Measurements from ENCODE around the gene PARVA.
"Not testable (repeated sequence)": the region's sequence is repeated elsewhere in the genome, so short reads cannot be mapped to it uniquely, and the experiment has no call there.

PARVA gene

DNA sequence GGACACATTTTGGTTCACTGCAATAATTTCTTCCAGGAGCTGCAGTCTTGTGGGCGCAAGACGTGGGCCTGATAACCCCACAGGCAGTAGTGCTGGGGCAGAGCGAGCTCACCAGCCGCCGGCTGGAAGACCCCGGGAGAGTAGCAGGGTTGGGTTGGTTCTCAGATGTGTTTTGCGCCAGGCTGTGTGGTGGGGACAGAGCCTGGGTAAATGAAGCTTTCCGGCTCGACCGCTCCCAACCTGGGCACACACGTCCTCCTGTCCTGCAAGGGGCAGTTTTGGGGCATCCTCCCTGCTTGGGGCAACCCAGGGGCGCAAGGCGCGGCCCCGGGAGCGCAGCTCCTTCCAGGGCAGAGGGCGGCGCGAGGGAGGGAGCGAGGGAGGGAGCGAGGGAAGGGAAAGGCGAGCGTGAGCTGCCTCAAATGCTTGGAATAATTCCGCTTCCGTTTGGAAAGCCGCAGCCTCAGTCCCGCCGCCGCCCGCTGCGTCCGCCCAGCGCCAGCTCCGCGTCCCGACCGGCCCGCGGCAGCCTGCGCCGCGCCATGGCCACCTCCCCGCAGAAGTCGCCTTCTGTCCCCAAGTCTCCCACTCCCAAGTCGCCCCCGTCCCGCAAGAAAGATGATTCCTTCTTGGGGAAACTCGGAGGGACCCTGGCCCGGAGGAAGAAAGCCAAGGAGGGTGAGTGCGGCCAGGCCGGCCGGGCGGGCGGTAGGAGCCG, at the start of gene PARVA:
Gene PARVA, plus strand, starts transcription at position 466 of the 718 bp plus-strand sequence. Its CDS starts 77 bp downstream, at position 543.
- no peak for DNase-seq

DNA sequence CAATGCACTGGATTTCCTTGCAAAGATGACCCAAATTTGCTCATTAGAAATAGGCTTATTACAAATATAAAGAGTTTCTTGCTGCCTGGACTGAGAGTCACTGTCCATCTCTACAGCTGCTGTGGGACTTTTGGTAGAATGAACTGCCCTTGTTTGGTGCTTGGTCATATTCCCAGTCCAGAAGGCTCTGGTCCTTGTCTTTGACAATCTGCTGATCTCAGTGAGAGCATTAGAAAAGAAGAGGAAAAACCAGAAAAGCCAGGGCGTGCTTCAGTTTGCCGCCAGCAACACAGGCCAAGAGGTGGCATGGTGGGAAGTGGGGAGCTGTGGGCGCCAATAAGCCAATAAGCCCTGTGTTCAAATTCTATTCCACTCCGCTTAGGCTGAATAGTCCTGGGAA, 48.2 kb upstream of the PARVA start:
- DNase-seq: no peak

- DNase-seq: no peak
Observed at GRCh38 chr11:12329797-12330196, 47.6 kb upstream of the PARVA start.

DNA sequence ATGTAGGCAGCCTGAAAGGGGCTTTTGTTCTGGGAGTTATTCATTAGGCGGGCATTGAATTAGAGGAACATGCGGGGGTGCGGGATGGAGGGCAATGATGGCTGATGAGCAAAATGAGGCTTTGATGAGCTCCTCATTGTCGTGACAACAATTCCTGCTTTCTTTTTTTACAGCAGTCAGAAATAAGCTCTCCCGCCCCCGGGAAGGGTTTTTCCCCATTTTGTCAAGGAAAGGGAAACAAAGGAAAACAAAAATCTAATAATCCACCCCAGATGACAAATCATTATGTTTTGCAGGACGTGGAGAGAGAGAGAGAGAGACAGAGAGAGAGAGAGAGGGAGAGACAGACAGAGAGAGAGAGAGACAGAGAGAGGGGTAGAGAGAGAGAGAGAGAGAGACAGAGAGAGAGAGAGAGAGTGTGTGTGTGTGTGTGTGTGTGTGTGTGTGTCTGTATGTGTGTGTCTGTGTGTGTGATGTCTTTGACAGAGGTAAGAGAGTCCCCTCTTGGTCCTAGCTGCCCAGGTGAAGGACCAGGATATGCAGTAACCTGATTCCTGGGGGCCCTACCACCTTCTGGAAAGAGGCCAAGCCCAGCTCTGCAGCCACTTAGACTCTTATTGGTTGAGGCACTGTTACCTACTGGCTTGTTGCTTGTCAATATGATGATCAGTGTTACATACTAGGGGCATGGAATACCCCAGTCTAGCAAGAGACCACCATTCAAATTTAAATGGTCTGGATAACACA, 46.7 kb upstream of the PARVA start:
- no peak for DNase-seq

DNA sequence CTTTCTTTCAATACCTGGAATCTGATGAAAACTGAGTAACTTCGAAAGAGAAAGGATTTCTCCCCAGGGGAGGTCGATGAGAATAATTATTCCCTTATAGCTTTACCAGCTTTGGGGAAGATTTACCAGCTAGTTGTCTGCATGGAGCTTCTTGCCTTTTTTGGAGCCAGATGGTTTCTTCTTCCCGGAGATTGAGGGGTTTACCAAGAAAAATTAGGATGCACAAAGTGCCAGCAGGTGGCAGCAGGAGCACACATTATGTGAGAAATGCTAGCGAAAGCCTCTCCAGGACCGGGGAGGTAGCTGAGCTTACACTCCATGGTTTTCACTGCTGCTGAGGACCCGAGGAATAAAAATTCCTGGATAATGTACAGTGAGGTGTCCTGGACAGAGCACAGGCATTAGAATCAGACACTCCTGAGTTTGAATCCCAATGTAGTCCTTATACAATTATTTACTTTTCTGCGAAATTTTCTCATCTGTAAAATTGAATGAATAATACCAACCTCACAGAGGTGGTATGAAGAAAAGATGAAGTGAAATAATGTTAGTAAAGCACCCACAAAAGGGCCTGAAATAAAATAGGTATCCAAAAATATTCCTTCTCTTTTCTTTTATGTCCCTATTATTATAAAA, 46.0 kb upstream of the PARVA start:
- DNase-seq: peak; percentile 66 to 68

DNA sequence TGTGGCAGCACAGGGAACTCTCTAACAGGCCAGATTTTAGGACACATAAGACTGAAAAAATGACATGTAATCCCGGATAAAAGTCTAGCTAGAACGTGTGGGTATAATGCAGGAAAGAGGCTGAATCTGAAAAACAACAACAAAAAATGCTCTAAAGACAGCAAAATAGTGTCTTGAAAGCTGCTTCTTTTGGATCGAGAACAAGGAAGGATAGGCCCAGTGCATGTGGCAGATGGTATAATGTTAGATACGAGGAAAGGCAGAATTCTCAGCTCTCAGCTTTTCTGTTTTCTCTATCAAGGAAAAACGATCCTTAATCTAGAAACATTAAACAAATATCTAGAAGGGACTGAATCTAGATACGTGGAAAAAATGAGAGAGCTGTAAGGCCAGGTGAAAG, 33.8 kb upstream of the PARVA start:
- DNase-seq: no peak

- DNase-seq: no peak
Observed at GRCh38 chr11:12353534-12353933, 23.8 kb upstream of the PARVA start.

DNA sequence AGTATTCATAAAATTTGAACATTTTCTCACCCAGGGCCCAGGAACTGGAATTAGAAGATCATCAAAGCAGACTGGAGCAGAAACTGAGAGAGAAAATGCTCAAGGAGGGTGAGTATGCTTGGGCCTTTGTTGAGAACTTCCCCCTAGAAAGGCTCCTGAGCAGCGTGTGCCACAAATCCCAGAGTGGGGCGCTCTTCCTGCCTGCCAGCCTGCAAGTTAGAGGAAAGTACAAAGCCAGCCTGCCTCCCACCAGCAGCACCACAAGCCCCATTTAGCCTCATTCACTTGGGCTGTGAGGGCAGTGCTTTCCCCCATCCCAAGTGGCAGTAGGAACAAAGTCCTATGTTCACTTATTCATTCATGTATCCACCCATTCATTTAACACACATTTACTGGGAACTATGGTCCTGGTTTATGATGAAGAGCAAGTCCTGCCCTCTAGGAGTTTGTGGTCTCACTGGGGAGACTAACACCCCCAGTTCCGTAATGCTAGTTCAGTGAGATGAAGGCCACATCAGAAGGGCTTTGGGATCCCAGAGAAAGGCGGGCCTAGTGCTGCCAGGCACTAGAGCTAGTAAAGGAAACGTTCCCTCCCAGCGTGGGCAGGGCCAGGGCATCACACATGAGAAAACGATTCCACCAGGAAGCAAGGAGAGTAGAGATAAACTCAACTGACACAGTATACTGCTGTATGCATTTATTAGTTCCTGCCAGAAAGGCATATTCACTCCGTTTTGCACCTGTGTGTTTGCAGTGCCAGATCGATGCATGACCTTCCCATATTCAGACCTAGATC, 22.4 kb upstream of the PARVA start:
- DNase-seq: no peak

- DNase-seq: no peak
Observed at GRCh38 chr11:12356944-12357655, 20.3 kb upstream of the PARVA start.

DNA sequence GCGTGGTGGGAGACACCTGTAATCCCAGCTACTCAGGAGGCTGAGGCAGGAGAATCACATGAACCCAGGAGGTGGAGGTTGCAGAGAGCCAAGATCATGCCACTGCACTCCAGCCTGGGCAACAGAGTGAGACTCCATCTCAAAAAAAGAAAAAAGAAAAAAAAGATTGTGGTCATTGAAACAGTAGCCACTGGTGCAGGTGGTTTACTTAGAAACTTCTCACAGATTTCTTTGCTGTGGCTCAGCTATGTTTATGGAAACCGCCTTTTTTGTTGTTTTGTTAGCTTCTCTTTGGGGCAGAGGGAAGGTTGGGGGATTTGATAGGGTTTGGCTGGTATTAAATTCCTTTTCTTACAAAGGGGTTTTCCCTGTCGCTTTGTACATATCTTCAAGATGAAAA, 19.7 kb upstream of the PARVA start:
- not testable (repeated sequence) for DNase-seq

- no peak for DNase-seq
Observed at GRCh38 chr11:12358302-12359188, 18.8 kb upstream of the PARVA start.

- DNase-seq: no peak
Observed at GRCh38 chr11:12359761-12360160, 17.6 kb upstream of the PARVA start.

DNA sequence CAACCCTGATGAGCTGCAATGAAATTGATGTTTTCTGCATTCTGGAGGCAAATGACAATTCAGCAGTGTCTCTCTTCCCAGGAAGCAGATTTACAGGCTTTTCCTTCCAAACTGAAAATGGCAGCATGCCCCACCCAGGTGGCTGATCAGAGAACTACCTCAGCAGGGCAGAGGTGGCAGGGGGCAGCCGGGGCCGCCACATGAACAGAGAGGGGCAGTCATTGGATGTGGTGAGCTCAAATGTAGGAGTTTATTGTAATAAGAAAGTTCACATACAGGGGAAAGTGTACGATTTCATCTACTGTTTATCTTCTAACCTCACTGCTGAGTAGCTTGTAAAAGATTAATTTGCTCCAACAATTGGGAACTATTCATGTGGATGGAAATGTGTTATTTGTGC, 15.7 kb upstream of the PARVA start:
- no peak for DNase-seq

- DNase-seq: no peak
Observed at GRCh38 chr11:12362857-12363256, 14.5 kb upstream of the PARVA start.

DNA sequence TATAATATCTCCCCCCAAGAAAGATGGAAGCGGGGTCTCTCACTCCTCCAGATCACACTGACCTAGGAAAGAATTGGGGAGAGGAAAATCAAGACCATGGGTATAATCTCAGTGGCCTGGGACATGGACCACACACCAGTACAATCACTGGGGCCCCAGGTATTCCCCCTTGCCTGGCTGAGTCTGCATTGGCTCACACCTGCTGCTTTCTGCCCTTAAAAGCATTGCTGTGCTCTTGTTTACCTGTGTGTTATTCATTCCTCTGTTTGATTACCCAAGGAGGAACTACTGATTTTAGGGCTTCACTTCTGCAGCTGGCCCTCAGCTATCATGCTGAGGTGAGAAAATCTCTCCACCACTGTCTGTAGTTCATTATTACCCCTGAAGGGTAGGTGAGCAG, 14.0 kb upstream of the PARVA start:
- no peak for DNase-seq

GRCh38 chr11:12365965-12366575, 11.3 kb upstream of the PARVA start:
- DNase-seq: peak; percentile 24 to 25

DNA sequence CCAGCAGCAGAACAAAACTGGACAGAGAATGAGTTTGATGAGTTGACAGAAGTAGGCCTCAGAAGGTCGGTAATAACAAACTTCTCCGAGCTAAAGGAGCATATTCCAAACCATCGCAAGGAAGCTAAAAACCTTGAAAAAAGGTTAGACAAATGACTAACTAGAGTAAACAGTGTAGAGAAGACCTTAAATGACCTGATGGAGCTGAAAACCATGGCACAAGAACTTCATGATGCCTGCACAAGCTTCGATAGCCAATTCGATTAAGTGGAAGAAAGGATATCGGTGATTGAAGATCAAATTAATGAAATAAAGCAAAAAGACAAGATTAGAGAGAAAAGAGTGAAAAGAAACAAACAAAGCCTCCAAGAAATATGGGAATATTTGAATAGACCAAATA, 10.3 kb upstream of the PARVA start:
- DNase-seq: not testable (repeated sequence)

- no peak for DNase-seq
Observed at GRCh38 chr11:12372111-12372510, 5.3 kb upstream of the PARVA start.

DNA sequence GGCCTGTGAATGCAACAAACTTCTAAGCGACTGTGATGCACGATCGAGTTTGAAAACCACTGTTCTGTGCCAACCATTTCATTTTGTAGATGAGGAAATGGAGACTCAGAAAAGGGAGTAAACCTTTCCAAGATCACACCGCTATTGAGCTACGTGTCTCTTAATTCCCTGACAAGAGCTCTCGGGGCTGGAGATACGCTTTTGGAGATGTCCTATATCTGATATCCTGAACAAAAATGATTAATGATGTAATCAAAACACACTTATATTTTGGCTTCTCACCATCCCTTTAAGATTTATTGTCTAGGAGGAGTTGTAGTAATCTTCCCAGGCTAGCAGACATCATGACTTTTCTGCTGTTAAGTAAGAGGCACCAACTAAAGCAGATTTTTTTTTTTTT, 1.7 kb upstream of the PARVA start:
- DNase-seq: no peak

- DNase-seq: no peak
Observed at GRCh38 chr11:12376259-12377081, 901 bp upstream of the PARVA start.
